Measurements from ENCODE around the gene LRRC23. TPM values are rescaled to one million over a fixed set of nuclear protein-coding genes. Genes with fewer than 3 reads are reported as not detected.
A peak's percentile ranks its signal among the peaks of the same experiment; 100 is the strongest.

LRRC23 gene
- total RNA-seq, 1 donor from 2014 or later: 12.5 TPM

DNA sequence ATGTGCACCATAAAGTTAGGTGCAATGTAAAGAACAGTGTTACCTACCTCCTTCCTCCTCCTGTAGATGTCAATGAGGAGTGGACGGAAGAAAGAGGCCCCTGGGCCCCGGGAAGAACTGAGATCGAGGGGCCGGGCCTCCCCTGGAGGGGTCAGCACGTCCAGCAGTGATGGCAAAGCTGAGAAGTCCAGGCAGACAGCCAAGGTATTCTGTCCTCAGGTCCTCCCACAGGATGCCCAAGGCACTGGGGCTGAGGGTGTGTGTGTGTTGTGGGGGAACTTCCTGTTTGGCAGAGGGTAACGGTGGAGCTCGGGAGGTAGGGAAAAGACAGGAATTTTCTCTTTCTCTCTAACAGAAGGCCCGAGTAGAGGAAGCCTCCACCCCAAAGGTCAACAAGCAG lies 29.5 kb downstream of the LRRC23 start:
- H3K4me1 ChIP-seq (ENCODE audit: control insufficient read depth in 3 of 3, insufficient read depth in 3 of 3, low read length in 3 of 3): peaks cover 38 to 61% (median 51%) of the 10 kb centered on the region in 3 donors
- no peak overlapping the region for H3K4me3 ChIP-seq (ENCODE audit: low read length in 3 of 3)
- H3K9ac ChIP-seq (ENCODE audit: low read depth in 1 of 3, low read length in 3 of 3): no peak overlapping the region
- peak overlapping the region; percentile 69 for H3K27ac ChIP-seq (ENCODE audit: low read depth, low read length)
- no peaks in the 10 kb centered on the region for H3K27me3 ChIP-seq (ENCODE audit: control insufficient read depth in 3 of 3, insufficient read depth in 3 of 3, low read length in 3 of 3)
- peaks cover 8 to 19% (median 14%) of the 10 kb centered on the region in 3 donors for H3K36me3 ChIP-seq (ENCODE audit: control insufficient read depth in 3 of 3, insufficient read depth in 3 of 3, low read length in 3 of 3)
- no peaks in the 10 kb centered on the region for H3K9me3 ChIP-seq (ENCODE audit: control insufficient read depth in 3 of 3, low read length in 3 of 3)

DNA sequence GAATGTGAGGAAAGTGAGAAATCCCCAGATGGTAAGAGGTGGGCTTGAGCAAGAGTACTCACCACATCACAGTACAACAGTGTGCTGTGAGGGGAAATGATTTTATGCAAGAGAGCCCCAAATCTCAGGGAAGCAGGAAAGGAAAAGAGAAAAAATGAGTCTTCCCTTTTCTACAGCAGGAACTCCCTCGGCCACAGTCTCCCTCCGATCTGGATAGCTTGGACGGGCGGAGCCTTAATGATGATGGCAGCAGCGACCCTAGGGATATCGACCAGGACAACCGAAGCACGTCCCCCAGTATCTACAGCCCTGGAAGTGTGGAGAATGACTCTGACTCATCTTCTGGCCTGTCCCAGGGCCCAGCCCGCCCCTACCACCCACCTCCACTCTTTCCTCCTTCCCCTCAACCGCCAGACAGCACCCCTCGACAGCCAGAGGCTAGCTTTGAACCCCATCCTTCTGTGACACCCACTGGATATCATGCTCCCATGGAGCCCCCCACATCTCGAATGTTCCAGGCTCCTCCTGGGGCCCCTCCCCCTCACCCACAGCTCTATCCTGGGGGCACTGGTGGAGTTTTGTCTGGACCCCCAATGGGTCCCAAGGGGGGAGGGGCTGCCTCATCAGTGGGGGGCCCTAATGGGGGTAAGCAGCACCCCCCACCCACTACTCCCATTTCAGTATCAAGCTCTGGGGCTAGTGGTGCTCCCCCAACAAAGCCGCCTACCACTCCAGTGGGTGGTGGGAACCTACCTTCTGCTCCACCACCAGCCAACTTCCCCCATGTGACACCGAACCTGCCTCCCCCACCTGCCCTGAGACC lies 31.0 kb downstream of the LRRC23 start:
- Histone ChIP-seq H3K27me3 (ENCODE audit: control insufficient read depth in 3 of 3, insufficient read depth in 3 of 3, low read length in 3 of 3) (no peaks in the 10 kb centered on the region), H3K9ac (ENCODE audit: low read depth in 1 of 3, low read length in 3 of 3) (no peak overlapping the region), H3K36me3 (ENCODE audit: control insufficient read depth in 3 of 3, insufficient read depth in 3 of 3, low read length in 3 of 3) (peaks cover 9 to 23% (median 14%) of the 10 kb centered on the region in 3 donors), H3K9me3 (ENCODE audit: control insufficient read depth in 3 of 3, low read length in 3 of 3) (no peaks in the 10 kb centered on the region), H3K4me3 (ENCODE audit: low read length in 3 of 3) (no peak overlapping the region), H3K27ac (ENCODE audit: low read depth, low read length) (peak overlapping the region; percentile 69), H3K4me1 (ENCODE audit: control insufficient read depth in 3 of 3, insufficient read depth in 3 of 3, low read length in 3 of 3) (peaks cover 26 to 52% (median 39%) of the 10 kb centered on the region in 3 donors)

DNA sequence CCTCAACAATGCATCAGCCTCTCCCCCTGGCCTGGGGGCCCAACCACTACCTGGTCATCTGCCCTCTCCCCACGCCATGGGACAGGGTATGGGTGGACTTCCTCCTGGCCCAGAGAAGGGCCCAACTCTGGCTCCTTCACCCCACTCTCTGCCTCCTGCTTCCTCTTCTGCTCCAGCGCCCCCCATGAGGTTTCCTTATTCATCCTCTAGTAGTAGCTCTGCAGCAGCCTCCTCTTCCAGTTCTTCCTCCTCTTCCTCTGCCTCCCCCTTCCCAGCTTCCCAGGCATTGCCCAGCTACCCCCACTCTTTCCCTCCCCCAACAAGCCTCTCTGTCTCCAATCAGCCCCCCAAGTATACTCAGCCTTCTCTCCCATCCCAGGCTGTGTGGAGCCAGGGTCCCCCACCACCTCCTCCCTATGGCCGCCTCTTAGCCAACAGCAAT lies 31.6 kb downstream of the LRRC23 start:
- H3K27ac ChIP-seq (ENCODE audit: low read depth, low read length): peak overlapping the region; percentile 92
- H3K4me3 ChIP-seq (ENCODE audit: low read length in 3 of 3): no peak overlapping the region
- no peaks in the 10 kb centered on the region for H3K9me3 ChIP-seq (ENCODE audit: control insufficient read depth in 3 of 3, low read length in 3 of 3)
- peaks cover 11 to 29% (median 14%) of the 10 kb centered on the region in 3 donors for H3K36me3 ChIP-seq (ENCODE audit: control insufficient read depth in 3 of 3, insufficient read depth in 3 of 3, low read length in 3 of 3)
- H3K27me3 ChIP-seq (ENCODE audit: control insufficient read depth in 3 of 3, insufficient read depth in 3 of 3, low read length in 3 of 3): no peaks in the 10 kb centered on the region
- H3K4me1 ChIP-seq (ENCODE audit: control insufficient read depth in 3 of 3, insufficient read depth in 3 of 3, low read length in 3 of 3): peaks cover 26 to 52% (median 39%) of the 10 kb centered on the region in 3 donors
- H3K9ac ChIP-seq (ENCODE audit: low read depth in 1 of 3, low read length in 3 of 3): no peak overlapping the region

DNA sequence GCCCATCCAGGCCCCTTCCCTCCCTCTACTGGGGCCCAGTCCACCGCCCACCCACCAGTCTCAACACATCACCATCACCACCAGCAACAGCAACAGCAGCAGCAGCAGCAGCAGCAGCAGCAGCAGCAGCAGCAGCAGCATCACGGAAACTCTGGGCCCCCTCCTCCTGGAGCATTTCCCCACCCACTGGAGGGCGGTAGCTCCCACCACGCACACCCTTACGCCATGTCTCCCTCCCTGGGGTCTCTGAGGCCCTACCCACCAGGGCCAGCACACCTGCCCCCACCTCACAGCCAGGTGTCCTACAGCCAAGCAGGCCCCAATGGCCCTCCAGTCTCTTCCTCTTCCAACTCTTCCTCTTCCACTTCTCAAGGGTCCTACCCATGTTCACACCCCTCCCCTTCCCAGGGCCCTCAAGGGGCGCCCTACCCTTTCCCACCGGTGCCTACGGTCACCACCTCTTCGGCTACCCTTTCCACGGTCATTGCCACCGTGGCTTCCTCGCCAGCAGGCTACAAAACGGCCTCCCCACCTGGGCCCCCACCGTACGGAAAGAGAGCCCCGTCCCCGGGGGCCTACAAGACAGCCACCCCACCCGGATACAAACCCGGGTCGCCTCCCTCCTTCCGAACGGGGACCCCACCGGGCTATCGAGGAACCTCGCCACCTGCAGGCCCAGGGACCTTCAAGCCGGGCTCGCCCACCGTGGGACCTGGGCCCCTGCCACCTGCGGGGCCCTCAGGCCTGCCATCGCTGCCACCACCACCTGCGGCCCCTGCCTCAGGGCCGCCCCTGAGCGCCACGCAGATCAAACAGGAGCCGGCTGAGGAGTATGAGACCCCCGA lies 32.2 kb downstream of the LRRC23 start:
- Histone ChIP-seq H3K9ac (ENCODE audit: low read depth in 1 of 3, low read length in 3 of 3) (peak overlapping the region; percentile 51 to 98 (median 93)), H3K4me3 (ENCODE audit: low read length in 3 of 3) (peak overlapping the region; percentile 48 to 91 (median 87)), H3K9me3 (ENCODE audit: control insufficient read depth in 3 of 3, low read length in 3 of 3) (no peaks in the 10 kb centered on the region), H3K27ac (ENCODE audit: low read depth, low read length) (peak overlapping the region; percentile 92), H3K4me1 (ENCODE audit: control insufficient read depth in 3 of 3, insufficient read depth in 3 of 3, low read length in 3 of 3) (peaks cover 26 to 57% (median 39%) of the 10 kb centered on the region in 3 donors), H3K36me3 (ENCODE audit: control insufficient read depth in 3 of 3, insufficient read depth in 3 of 3, low read length in 3 of 3) (peaks cover 14 to 32% (median 16%) of the 10 kb centered on the region in 3 donors), H3K27me3 (ENCODE audit: control insufficient read depth in 3 of 3, insufficient read depth in 3 of 3, low read length in 3 of 3) (no peaks in the 10 kb centered on the region)

DNA sequence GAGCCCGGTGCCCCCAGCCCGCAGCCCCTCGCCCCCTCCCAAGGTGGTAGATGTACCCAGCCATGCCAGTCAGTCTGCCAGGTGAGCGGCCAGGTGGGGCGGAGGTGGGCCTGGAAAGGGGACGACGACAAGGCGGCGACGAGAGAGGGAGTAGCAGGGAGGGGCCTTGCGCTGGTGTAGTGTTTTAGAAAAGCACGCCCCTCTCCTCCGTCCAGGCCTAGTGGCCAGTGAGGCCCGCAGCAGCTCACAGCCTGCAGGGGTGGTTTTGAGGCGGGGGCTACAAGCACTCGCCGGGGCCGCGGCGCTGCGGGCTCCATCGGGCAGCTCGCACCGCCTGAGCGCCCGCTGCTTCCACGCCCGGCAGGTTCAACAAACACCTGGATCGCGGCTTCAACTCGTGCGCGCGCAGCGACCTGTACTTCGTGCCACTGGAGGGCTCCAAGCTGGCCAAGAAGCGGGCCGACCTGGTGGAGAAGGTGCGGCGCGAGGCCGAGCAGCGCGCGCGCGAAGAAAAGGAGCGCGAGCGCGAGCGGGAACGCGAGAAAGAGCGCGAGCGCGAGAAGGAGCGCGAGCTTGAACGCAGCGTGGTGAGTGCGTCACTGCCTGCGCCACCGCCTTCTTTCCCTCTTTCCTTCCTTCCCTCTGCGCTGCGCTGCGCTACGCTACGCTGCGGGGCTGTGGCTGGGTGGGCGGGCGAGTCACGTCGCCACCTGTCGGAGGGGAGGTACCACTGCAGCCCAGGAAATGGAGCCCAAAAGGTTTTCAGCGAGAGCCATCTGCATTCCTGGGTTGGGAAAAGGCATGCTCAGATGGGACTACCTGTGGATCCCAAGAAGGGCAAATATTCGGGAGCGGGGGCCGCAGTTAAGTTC lies 33.1 kb downstream of the LRRC23 start:
- H3K27me3 ChIP-seq (ENCODE audit: control insufficient read depth in 3 of 3, insufficient read depth in 3 of 3, low read length in 3 of 3): no peaks in the 10 kb centered on the region
- H3K27ac ChIP-seq (ENCODE audit: low read depth, low read length): peak overlapping the region; percentile 92
- H3K9ac ChIP-seq (ENCODE audit: low read depth in 1 of 3, low read length in 3 of 3): peak overlapping the region; percentile 92 to 98 (median 93)
- H3K36me3 ChIP-seq (ENCODE audit: control insufficient read depth in 3 of 3, insufficient read depth in 3 of 3, low read length in 3 of 3): peaks cover 14 to 32% (median 16%) of the 10 kb centered on the region in 3 donors
- no peaks in the 10 kb centered on the region for H3K9me3 ChIP-seq (ENCODE audit: control insufficient read depth in 3 of 3, low read length in 3 of 3)
- H3K4me1 ChIP-seq (ENCODE audit: control insufficient read depth in 3 of 3, insufficient read depth in 3 of 3, low read length in 3 of 3): peaks cover 27 to 61% (median 44%) of the 10 kb centered on the region in 3 donors
- peak overlapping the region; percentile 78 to 91 (median 87) for H3K4me3 ChIP-seq (ENCODE audit: low read length in 3 of 3)

DNA sequence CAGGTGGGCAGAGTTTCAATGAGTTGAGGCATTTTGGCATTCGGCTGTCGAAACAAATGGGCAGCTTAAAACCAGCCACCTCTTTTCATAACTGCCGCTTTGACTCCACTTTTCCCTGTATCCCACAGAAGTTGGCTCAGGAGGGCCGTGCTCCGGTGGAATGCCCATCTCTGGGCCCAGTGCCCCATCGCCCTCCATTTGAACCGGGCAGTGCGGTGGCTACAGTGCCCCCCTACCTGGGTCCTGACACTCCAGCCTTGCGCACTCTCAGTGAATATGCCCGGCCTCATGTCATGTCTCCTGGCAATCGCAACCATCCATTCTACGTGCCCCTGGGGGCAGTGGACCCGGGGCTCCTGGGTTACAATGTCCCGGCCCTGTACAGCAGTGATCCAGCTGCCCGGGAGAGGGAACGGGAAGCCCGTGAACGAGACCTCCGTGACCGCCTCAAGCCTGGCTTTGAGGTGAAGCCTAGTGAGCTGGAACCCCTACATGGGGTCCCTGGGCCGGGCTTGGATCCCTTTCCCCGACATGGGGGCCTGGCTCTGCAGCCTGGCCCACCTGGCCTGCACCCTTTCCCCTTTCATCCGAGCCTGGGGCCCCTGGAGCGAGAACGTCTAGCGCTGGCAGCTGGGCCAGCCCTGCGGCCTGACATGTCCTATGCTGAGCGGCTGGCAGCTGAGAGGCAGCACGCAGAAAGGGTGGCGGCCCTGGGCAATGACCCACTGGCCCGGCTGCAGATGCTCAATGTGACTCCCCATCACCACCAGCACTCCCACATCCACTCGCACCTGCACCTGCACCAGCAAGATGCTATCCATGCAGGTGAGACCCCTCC lies 34.0 kb downstream of the LRRC23 start:
- H3K9me3 ChIP-seq (ENCODE audit: control insufficient read depth in 3 of 3, low read length in 3 of 3): no peaks in the 10 kb centered on the region
- peak overlapping the region; percentile 92 for H3K27ac ChIP-seq (ENCODE audit: low read depth, low read length)
- H3K4me3 ChIP-seq (ENCODE audit: low read length in 3 of 3): peak overlapping the region; percentile 78 to 91 (median 87)
- peaks cover 11 to 31% (median 16%) of the 10 kb centered on the region in 3 donors for H3K36me3 ChIP-seq (ENCODE audit: control insufficient read depth in 3 of 3, insufficient read depth in 3 of 3, low read length in 3 of 3)
- H3K4me1 ChIP-seq (ENCODE audit: control insufficient read depth in 3 of 3, insufficient read depth in 3 of 3, low read length in 3 of 3): peaks cover 32 to 61% (median 41%) of the 10 kb centered on the region in 3 donors
- peak overlapping the region; percentile 74 to 98 (median 93) for H3K9ac ChIP-seq (ENCODE audit: low read depth in 1 of 3, low read length in 3 of 3)
- H3K27me3 ChIP-seq (ENCODE audit: control insufficient read depth in 3 of 3, insufficient read depth in 3 of 3, low read length in 3 of 3): no peaks in the 10 kb centered on the region

DNA sequence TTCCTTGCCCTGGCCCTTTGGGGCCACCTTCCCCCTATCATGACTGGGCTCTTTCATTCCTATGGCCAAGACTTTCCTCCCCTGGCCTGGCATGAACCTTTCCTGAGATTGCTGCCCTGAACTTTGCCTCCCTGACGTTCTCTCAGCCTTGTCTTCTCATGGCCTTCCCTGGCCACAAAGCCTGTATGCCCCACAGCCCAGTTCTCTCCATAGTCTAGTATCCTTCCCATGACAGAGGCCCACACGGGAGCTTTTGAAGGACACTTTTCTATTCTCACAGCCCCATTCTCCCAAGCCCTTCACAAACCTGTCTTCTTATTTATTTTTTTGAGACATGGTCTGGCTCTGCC lies 34.5 kb downstream of the LRRC23 start:
- Histone ChIP-seq H3K9ac (ENCODE audit: low read depth in 1 of 3, low read length in 3 of 3) (peak overlapping the region in 2 of 3 donors; percentile 93 to 98), H3K9me3 (ENCODE audit: control insufficient read depth in 3 of 3, low read length in 3 of 3) (no peaks in the 10 kb centered on the region), H3K4me3 (ENCODE audit: low read length in 3 of 3) (peak overlapping the region in 1 of 3 donors; percentile 22), H3K27ac (ENCODE audit: low read depth, low read length) (no peak overlapping the region), H3K27me3 (ENCODE audit: control insufficient read depth in 3 of 3, insufficient read depth in 3 of 3, low read length in 3 of 3) (no peaks in the 10 kb centered on the region), H3K4me1 (ENCODE audit: control insufficient read depth in 3 of 3, insufficient read depth in 3 of 3, low read length in 3 of 3) (peaks cover 27 to 59% (median 35%) of the 10 kb centered on the region in 3 donors), H3K36me3 (ENCODE audit: control insufficient read depth in 3 of 3, insufficient read depth in 3 of 3, low read length in 3 of 3) (peaks cover 7 to 27% (median 16%) of the 10 kb centered on the region in 3 donors)

DNA sequence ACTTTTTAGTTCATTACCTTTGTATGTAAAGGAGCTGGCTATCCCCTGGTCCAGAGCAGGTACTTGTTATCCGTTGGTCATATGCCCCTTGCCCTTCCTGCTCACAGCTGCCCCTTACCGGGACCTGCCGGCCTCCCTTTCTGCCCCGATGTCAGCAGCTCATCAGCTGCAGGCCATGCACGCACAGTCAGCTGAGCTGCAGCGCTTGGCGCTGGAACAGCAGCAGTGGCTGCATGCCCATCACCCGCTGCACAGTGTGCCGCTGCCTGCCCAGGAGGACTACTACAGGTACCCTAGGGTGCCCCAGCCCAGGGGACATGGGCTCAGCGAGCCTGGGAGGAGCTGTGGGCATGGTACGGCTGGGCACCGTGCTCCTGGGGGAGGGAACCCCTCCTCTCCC lies 36.6 kb downstream of the LRRC23 start:
- Histone ChIP-seq H3K4me1 (ENCODE audit: control insufficient read depth in 3 of 3, insufficient read depth in 3 of 3, low read length in 3 of 3) (peaks cover 38 to 66% (median 39%) of the 10 kb centered on the region in 3 donors), H3K9me3 (ENCODE audit: control insufficient read depth in 3 of 3, low read length in 3 of 3) (no peaks in the 10 kb centered on the region), H3K27me3 (ENCODE audit: control insufficient read depth in 3 of 3, insufficient read depth in 3 of 3, low read length in 3 of 3) (no peaks in the 10 kb centered on the region), H3K4me3 (ENCODE audit: low read length in 3 of 3) (no peak overlapping the region), H3K9ac (ENCODE audit: low read depth in 1 of 3, low read length in 3 of 3) (peak overlapping the region in 1 of 3 donors; percentile 60), H3K27ac (ENCODE audit: low read depth, low read length) (no peak overlapping the region), H3K36me3 (ENCODE audit: control insufficient read depth in 3 of 3, insufficient read depth in 3 of 3, low read length in 3 of 3) (peaks cover 9 to 27% (median 19%) of the 10 kb centered on the region in 3 donors)
